Measurements from ENCODE around the gene DDX51.
"Not testable (repeated sequence)": the region's sequence is repeated elsewhere in the genome, so short reads cannot be mapped to it uniquely, and the experiment has no call there.

The DDX51 gene

DNA sequence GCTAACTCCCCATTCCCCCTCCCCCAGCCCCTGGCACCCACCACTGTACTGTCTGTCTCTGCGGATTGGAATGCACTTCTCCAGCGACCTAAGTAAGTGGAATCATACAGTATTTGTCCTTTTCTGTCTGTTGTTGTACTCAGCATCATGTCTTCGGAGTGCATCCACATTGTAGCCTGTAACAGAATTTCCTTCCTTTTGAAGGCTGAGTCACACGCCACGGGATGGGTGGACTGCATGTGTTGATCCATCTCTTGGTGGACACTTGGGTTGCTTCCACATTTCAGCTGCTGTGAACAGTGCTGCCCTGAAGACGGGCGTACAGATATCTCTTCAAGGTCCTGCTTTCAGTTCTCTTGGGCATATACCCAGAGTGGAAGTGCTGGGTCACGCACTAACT is 34.4 kb downstream of the DDX51 start:
- peak; percentile 10 for DNase-seq

DNA sequence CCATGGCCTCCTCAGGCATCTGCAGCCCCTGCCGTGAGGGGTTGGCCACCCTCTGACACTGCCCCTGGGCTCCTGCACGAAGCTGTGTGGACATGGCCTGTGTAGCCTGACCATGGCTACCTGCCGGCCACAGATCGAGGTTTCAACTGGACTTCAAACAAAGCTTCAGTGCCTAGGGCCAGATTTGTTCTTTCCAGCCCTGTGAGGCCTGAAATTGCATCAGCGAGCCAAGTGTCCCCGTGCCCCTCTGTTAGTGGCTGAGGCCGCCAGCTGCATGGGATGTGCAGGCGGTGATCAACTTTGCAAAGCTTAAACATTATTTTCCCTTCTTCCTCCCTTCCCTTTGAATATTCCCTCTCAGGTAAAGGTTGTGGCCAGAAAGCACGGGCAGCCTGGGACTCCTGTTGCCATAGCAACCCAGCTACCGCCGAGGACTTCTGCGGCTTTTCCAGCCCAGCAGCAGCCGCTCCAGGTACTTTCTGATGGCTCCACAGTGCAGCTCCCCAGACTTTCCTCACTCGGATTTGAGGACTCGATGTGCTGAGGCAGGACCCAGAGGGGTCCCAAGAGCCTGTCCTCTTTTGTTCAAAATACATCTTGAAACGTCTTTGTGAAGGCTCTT is 35.8 kb downstream of the DDX51 start:
- DNase-seq: no peak

DNA sequence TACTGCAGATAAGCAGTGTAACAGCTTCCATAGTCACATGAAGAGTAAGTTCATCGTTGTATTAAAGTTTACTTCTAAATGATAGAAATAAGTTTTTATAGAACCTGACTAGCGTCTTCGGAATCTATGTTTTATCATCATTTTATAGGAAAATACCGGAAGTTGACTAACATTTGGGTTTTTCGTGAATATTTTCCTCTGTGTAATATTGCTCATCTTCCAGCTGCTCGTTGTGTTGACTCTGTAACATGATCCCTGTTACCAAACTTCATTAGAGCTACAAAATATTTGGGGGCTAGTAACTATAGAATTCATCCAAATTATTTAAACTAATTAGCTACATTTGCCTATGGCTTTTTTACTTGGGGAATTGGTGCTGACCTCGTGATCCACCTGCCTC is 37.2 kb downstream of the DDX51 start:
- no peak for DNase-seq

DNA sequence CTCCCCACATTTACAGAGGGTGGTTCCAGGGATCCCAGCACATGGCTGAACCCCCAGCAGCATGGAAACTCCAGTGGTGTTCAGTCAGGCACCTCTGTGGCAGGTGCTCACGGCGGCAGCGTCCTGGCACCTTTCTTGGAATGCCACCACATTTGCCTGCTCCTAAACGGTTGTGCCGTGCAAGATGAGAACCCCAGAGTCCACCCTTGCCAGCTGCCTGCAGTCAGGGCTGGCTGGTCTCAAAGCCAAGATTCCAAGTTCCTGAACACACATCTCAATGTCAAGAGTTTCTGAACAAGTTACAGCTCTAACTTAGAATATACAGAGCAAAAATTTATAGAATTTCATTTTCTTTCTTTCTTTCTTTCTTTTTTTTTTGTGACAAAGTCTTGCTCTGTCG is 38.7 kb downstream of the DDX51 start:
- DNase-seq: no peak

DNA sequence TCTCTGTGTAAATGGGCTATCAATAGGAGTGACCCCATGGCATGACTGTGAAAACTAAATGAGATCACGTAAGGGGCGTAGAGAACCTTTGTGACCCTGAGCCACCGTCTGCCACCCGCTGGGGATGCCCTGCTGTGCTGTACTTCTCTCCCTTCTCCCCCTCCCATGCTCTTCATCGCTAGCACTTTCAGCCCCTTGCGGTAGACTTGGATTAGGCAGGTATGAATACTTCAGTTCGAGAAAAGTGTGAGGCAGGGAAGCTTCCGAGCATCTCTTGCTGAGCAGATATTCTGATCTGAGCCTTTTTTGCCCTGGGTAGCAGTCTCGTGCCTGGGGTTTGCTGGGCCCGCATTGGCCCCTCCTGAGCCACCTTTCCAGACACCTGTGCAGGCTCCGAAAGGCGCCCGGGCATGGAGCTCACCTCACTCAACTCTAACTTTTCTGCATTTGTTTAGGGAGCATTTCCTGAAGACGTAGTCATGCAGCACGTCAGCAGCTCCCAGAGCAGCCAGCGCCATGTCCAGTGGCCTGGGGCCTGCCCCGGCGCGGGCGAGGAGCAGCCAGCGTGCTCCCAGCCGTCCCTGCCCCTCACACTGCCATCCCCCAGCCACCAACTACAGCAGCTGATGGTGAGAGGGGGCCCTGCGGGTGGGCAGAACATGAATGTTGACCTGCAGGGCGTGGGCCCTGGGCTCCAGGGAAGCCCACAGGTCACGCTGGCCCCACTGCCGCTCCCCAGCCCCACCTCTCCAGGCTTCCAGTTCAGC is 40.4 kb downstream of the DDX51 start:
- DNase-seq: no peak

DNA sequence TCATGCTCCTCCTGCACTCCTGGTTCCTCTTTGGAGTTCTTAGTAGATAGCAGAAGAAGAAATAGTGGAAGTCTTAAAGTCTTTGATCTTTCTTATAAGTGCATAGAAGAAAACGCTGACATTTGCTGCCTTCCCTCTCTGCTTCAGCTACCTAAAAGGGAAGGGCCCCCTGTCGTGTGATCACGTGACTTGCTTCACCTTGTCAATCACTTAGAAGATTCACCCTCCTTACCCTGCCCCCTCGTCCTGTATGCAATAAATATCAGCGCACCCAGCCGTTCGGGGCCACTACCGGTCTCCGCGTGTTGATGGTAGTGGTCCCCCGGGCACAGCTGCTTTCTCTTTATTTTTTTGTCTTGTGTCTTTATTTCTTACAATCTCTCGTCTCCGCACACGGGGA is 41.0 kb downstream of the DDX51 start:
- not testable (repeated sequence) for DNase-seq

DNA sequence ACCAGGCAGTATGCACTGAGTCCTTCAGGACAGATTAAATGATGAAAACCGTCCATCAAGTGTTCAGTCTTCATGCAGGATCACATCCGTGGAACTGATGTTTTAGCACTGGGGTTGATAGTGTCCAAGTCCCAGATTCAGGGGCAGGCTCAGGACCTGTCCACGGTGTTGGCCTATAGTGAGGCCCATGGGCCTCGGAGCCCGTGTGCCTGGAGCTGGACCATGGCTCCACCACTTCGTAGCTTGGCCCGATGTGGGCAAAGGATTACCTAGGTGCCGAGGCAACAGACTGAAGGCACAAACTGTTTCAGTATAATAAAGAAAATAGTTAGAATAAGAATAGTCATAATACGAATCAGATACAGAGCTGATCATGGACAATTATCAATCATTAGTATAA is 41.8 kb downstream of the DDX51 start:
- no peak for DNase-seq

DNA sequence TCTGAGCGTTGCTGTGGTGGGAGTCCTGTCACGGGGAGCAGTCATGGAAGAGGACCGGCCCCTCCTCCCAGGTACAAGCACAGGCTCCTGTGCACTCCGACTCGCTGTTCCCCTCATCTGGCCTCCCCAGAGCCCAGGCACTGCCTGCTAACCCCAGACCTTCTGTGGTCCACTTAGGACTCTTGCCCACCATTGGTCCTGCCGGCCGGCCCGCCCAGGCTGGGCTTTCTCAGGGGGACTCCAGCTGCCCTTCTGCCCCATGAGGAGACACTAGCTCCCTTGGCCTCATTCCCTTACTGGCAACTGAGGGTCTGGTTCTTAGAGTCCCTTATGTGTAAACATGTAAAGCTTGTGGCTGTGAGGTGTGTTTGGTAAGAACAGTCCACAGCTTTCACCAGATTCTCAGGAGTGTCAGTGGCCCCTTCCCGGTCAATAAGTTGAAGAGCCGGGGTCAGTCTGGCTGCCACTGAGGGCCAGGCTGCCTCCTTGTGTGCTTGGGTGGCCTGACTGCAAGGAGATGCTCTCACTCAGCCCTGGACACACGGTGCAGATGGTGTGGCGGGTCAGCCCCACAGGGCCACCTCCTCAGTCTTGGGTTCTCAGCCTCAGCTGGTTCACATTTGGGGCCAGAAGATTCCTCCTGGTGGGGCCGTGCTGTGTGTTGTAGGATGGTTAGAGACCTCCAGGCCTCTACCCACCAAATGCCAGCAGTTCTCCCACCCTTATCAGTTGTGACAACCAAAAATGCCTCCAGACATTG is 43.6 kb downstream of the DDX51 start:
- no peak for DNase-seq

DNA sequence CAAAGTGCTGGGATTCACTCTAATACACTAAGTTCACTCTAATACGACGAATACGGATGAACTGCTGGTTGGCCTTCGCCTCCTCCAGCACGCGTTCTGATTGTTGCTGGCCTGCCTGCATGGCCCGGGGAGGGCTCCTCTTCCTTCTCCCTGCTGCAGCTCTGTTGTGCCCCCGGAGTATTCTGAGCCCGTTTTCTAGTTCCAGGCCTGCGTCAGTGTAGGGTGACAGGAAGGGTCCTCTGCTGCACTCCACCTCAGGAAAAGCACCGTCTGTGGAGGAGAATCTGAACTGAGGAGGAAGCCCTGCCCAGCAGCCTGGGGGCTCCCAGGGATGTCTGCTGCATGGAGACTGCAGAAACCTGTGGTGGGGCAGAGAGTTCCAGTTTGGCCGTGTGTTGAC is 44.4 kb downstream of the DDX51 start:
- DNase-seq: no peak

DNA sequence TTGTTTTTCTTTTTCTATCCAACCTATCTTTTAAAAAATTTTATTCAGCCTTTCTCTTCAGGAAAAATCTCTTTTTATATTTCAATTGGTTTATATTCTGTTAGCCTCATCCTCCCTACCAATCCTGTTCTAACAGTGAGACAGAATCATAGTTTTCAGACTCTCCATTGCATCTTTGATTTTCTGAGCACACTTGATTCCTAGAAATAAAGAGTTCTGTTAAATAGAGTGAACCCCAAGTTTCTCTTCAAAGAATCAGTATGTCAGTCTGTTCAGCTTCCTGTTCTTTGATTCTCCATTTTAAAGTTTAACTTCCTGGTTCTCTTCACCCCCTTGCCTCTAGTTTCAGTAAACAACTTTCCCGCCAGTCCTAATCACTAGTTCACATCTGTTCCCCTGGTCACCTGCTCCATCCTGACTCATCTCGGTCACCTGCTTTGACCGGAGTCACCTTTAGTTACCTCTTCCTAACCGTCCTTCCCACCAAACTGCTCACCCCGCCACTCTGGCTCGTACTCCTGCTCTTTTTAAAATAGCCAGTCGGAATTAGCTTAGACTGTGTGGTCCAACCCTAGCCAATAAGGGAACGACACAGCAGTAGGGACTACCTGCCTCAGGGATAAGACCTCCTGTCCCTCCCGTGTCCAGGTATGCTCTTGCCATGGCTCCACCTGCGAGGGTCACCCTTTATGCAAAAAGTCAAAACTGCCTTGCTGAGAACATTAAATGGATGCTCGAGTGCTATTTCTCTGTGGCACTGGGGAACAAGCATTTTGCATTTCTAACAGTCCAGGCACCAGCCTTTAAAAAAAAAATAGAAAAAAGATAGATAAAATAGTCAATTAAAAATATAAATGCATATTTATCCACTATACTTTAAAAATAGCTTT is 48.4 kb downstream of the DDX51 start:
- DNase-seq: no peak

DNA sequence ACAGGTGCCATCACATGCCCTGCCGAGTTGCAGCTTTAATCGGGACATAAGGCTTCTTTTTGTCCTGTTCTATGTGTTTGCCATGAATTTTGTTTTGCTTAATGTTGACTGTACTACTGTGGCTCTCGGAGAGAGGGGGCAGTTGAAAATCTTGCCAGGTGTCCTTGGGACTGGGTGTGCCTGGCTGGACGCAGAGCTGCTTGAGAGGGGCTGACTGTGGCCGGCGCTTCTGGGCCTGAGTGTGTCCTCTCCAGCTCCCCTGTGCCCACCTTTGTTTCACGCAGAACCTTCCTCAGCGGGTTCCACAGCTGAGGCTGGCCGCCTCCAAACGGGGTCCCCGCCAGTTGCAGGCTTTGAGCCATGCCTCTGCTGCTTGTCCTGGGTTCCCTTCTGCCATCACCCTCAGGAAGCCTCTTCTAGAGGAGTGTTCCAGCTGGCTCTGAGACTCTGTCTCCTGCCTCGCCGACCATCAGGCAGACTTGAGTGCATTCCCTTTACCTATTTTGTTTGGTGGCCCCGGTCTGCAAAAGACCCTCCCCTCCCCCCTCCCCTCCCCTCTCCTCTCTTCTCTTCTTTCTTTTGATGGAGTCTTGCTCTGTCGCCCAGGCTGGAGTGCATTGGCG is 49.7 kb downstream of the DDX51 start:
- DNase-seq: no peak

DNA sequence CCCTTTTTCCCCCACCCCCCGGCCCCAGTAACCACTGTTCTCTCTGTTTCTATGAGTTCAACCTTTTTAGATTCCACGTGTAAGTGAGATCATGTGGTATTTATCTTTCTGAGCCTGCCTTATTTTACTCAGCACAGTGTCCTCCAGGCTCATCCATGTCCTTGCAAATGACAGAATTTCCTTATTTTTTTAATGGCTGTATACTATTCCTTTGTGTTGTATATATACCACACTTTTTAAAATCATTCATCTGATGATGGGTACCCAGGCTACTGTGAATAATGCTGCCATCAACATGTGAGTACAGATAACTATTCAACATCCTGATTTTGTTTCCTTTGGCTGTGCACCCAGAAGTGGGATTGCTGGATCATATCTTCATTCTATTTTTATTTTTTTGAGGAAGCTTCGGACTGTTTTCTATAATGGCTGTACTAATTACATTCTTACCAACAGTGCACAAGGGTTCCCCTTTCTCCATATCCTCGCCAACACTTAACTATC is 54.7 kb downstream of the DDX51 start:
- DNase-seq: no peak
